H1 (cell line): ENCODE data around the gene SLC13A3. TPM values are rescaled to one million over a fixed set of nuclear protein-coding genes. Genes with fewer than 3 reads are reported as not detected.

Experiments used
- RFX5 ChIP-seq: IDR thresholded peaks from 2 replicates; pipeline ENCODE4 v1.6.1; 2011; ENCODE audit warnings: low read depth, low read length, improper control_type of control experiment, borderline replicate concordance
- polyA plus RNA-seq, 7 experiments: library from polyadenylated mRNA; depleted of rRNA in 3 of 7; stranded (reverse) in 5 of 7; unstranded in 2 of 7; fragments of >200 nt in 5 of 7; fragments of 200-250 nt in 2 of 7; gene quantifications; 1 replicate in 5 of 7; 2 replicates in 1 of 7; 4 replicates in 1 of 7; pipeline versions ENCODE4 v1.2.1 to v1.2.3, GENCODE V29; 2011 to 2013; ENCODE audit warnings: missing spikeins in 2 of 7, mixed read lengths in 2 of 7
- total RNA-seq: library from RNA; stranded (reverse); fragmentation: NEBNext Ultra II Directional; extraction: Animal tissue kit (Norgen Biotek cat#: 25700); gene quantifications from 2 replicates; pipeline ENCODE4 v1.2.1, GENCODE V29; 2021
- TF ChIP-seq, protein P1 (sequence below): fragments of 300-600 bp; sonication (generic); IDR thresholded peaks from 2 replicates; pipeline ENCODE4 v1.7.1; 2012; ENCODE audit warnings: low read length, moderate library complexity, mild to moderate bottlenecking, inconsistent platforms; ENCODE audit not compliant: insufficient replicate concordance

Gene SLC13A3
- total and polyA plus RNA-seq, 2 of the 8 experiments (the other 6 are each of a cell fraction or from before 2014, with no cell fraction given) = 9.4 to 12.6 TPM

DNA sequence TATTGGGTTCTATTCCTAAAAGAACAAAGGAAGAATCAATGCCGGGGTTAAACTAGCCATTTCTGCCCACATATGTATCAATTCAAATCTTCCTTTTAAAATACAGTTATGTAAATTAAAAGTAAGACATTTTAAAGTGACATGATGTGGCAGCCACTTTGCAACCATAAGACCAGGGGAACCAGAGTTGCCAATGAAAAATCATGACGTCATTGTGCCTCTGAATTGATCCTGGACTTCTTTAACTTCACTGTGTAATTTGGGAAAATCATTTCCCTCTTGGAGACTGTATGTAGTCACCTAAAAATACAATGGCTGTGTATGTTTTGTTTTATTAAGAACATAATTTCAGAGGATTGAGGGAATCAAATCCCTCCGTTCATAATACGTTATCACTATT lies 42.2 kb downstream of the SLC13A3 start (continued):
- TF ChIP-seq, protein P1, sequence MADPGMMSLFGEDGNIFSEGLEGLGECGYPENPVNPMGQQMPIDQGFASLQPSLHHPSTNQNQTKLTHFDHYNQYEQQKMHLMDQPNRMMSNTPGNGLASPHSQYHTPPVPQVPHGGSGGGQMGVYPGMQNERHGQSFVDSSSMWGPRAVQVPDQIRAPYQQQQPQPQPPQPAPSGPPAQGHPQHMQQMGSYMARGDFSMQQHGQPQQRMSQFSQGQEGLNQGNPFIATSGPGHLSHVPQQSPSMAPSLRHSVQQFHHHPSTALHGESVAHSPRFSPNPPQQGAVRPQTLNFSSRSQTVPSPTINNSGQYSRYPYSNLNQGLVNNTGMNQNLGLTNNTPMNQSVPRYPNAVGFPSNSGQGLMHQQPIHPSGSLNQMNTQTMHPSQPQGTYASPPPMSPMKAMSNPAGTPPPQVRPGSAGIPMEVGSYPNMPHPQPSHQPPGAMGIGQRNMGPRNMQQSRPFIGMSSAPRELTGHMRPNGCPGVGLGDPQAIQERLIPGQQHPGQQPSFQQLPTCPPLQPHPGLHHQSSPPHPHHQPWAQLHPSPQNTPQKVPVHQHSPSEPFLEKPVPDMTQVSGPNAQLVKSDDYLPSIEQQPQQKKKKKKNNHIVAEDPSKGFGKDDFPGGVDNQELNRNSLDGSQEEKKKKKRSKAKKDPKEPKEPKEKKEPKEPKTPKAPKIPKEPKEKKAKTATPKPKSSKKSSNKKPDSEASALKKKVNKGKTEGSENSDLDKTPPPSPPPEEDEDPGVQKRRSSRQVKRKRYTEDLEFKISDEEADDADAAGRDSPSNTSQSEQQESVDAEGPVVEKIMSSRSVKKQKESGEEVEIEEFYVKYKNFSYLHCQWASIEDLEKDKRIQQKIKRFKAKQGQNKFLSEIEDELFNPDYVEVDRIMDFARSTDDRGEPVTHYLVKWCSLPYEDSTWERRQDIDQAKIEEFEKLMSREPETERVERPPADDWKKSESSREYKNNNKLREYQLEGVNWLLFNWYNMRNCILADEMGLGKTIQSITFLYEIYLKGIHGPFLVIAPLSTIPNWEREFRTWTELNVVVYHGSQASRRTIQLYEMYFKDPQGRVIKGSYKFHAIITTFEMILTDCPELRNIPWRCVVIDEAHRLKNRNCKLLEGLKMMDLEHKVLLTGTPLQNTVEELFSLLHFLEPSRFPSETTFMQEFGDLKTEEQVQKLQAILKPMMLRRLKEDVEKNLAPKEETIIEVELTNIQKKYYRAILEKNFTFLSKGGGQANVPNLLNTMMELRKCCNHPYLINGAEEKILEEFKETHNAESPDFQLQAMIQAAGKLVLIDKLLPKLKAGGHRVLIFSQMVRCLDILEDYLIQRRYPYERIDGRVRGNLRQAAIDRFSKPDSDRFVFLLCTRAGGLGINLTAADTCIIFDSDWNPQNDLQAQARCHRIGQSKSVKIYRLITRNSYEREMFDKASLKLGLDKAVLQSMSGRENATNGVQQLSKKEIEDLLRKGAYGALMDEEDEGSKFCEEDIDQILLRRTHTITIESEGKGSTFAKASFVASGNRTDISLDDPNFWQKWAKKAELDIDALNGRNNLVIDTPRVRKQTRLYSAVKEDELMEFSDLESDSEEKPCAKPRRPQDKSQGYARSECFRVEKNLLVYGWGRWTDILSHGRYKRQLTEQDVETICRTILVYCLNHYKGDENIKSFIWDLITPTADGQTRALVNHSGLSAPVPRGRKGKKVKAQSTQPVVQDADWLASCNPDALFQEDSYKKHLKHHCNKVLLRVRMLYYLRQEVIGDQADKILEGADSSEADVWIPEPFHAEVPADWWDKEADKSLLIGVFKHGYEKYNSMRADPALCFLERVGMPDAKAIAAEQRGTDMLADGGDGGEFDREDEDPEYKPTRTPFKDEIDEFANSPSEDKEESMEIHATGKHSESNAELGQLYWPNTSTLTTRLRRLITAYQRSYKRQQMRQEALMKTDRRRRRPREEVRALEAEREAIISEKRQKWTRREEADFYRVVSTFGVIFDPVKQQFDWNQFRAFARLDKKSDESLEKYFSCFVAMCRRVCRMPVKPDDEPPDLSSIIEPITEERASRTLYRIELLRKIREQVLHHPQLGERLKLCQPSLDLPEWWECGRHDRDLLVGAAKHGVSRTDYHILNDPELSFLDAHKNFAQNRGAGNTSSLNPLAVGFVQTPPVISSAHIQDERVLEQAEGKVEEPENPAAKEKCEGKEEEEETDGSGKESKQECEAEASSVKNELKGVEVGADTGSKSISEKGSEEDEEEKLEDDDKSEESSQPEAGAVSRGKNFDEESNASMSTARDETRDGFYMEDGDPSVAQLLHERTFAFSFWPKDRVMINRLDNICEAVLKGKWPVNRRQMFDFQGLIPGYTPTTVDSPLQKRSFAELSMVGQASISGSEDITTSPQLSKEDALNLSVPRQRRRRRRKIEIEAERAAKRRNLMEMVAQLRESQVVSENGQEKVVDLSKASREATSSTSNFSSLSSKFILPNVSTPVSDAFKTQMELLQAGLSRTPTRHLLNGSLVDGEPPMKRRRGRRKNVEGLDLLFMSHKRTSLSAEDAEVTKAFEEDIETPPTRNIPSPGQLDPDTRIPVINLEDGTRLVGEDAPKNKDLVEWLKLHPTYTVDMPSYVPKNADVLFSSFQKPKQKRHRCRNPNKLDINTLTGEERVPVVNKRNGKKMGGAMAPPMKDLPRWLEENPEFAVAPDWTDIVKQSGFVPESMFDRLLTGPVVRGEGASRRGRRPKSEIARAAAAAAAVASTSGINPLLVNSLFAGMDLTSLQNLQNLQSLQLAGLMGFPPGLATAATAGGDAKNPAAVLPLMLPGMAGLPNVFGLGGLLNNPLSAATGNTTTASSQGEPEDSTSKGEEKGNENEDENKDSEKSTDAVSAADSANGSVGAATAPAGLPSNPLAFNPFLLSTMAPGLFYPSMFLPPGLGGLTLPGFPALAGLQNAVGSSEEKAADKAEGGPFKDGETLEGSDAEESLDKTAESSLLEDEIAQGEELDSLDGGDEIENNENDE = no peak
- no peak for TF ChIP-seq RFX5
